ENCODE measurements around the gene IL10RB. TPM values are rescaled to one million over a fixed set of nuclear protein-coding genes. Genes with fewer than 3 reads are reported as not detected.
"Not testable (repeated sequence)": the region's sequence is repeated elsewhere in the genome, so short reads cannot be mapped to it uniquely, and the experiment has no call there.

The IL10RB gene
- total RNA-seq, 1 donor from 2014 or later: 47.1 TPM

GRCh38 chr21:33238565-33239255, 27.5 kb upstream of the IL10RB start:
- Histone ChIP-seq H3K27me3 (no peaks in the 10 kb centered on the region), H3K4me3 (no peak overlapping the region), H3K9me3 (no peaks in the 10 kb centered on the region), H3K27ac (no peak overlapping the region), H3K4me1 (peaks cover 4% of the 10 kb centered on the region), H3K36me3 (no peaks in the 10 kb centered on the region)
- intact Hi-C loops (cut with DNase I): no loop called here
- DNase-seq: no peak
- no peak for TF ChIP-seq CTCF (IDR thresholded peaks at IDR 0.05)
- ATAC-seq: no peak

GRCh38 chr21:33239559-33240127, 26.5 kb upstream of the IL10RB start:
- H3K27ac ChIP-seq; intact Hi-C loops (cut with DNase I); H3K9me3 ChIP-seq; H3K36me3 ChIP-seq; ATAC-seq; H3K4me3 ChIP-seq; DNase-seq; H3K27me3 ChIP-seq: not testable (repeated sequence)
- H3K4me1 ChIP-seq: peaks cover 13% of the 10 kb centered on the region

GRCh38 chr21:33240404-33240803, 25.8 kb upstream of the IL10RB start:
- no peak overlapping the region for H3K4me3 ChIP-seq
- ATAC-seq (no peak), DNase-seq (no peak)
- H3K27ac ChIP-seq: no peak overlapping the region
- intact Hi-C loops (cut with DNase I): no loop called here
- H3K27me3 ChIP-seq: no peaks in the 10 kb centered on the region
- no peak for TF ChIP-seq CTCF (IDR thresholded peaks at IDR 0.05)
- no peaks in the 10 kb centered on the region for H3K9me3 ChIP-seq
- peaks cover 13% of the 10 kb centered on the region for H3K4me1 ChIP-seq
- peaks cover 13% of the 10 kb centered on the region for H3K36me3 ChIP-seq

- peaks cover 9% of the 10 kb centered on the region for H3K4me1 ChIP-seq
- DNase-seq (no peak), ATAC-seq (no peak)
- H3K27ac ChIP-seq: no peak overlapping the region
- intact Hi-C loops (cut with DNase I): no loop called here
- no peak for TF ChIP-seq CTCF (IDR thresholded peaks at IDR 0.05)
- no peak overlapping the region for H3K4me3 ChIP-seq
- H3K9me3 ChIP-seq: no peaks in the 10 kb centered on the region
- H3K27me3 ChIP-seq: no peaks in the 10 kb centered on the region
- peaks cover 26% of the 10 kb centered on the region for H3K36me3 ChIP-seq
Measured at GRCh38 chr21:33241846-33242245, 24.3 kb upstream of the IL10RB start.

GRCh38 chr21:33242846-33243245, 23.3 kb upstream of the IL10RB start:
- intact Hi-C loops (cut with DNase I); H3K4me3 ChIP-seq: not testable (repeated sequence)

GRCh38 chr21:33244082-33244778, 21.9 kb upstream of the IL10RB start:
- peak overlapping the region; percentile 49 for H3K27ac ChIP-seq
- peak; percentile 17 for ATAC-seq

More at GRCh38 chr21:33242846-33243245, 23.3 kb upstream of the IL10RB start:
- not testable (repeated sequence) for H3K27me3 ChIP-seq, H3K27ac ChIP-seq, DNase-seq, H3K9me3 ChIP-seq, ATAC-seq, H3K4me1 ChIP-seq
- H3K36me3 ChIP-seq: peaks cover 36% of the 10 kb centered on the region

More at GRCh38 chr21:33244082-33244778, 21.9 kb upstream of the IL10RB start:
- no peaks in the 10 kb centered on the region for H3K9me3 ChIP-seq
- no peaks in the 10 kb centered on the region for H3K27me3 ChIP-seq
- H3K4me1 ChIP-seq: peaks cover 9% of the 10 kb centered on the region
- TF ChIP-seq CTCF (IDR thresholded peaks at IDR 0.05): no peak
- peaks cover 50% of the 10 kb centered on the region for H3K36me3 ChIP-seq
- intact Hi-C loops (cut with DNase I): no loop called here
- no peak for DNase-seq
- no peak overlapping the region for H3K4me3 ChIP-seq

Measured in upper lobe of right lung (tissue), 1 donor.